ENCODE results near the gene SKI.

SKI gene

DNA sequence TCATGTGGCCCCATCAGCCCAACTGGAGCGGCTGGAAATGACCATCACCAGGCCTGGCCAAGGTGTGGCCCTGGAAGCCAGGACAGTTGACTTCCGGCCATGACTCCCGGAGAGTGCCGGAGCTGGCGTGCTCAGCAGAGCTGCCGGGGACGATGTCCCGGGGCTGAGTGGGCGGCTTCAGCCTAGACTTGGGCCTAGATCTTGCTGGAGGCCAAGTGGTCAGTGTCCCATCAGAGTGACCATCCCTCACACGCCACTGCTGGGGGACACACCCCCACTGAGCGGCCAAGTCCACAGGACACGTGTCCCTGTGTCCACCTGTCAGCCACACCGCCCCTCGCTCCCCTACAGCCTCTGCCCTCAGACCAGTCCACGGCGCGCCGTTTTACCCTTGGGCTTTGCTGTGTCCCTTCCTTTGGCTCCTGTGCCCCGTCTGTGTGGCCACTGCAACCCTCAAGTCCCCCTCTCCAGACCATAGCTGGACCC lies 37.6 kb upstream of the SKI start:
- Histone ChIP-seq H3K36me3 (replicated peaks in 1 of 2; ENCODE audit: control insufficient read depth in 2 of 2, insufficient read depth in 2 of 2, low read length in 2 of 2) (peaks cover 9 to 29% of the 10 kb centered on the region in 2 donors), H3K4me2 (ENCODE audit: insufficient read depth, low read length, poor library complexity, severe bottlenecking) (no peak overlapping the region), H3K9ac (ENCODE audit: low read depth, low read length, poor library complexity) (peak overlapping the region; percentile 72), H3K79me1 (ENCODE audit: low read depth, low read length) (peaks cover 11% of the 10 kb centered on the region), H3K14ac (ENCODE audit: low read length) (peak overlapping the region; percentile 75), H4K8ac (ENCODE audit: low read depth, low read length) (no peak overlapping the region), H2AFZ (ENCODE audit: low read length) (no peak overlapping the region), H3K4me1 (ENCODE audit: control insufficient read depth in 2 of 2, insufficient read depth in 1 of 2, low read depth in 1 of 2, low read length in 2 of 2) (peaks cover 18 to 20% of the 10 kb centered on the region in 2 donors), H4K91ac (ENCODE audit: low read depth, low read length, poor library complexity) (peak overlapping the region; percentile 24), H3K23ac (ENCODE audit: low read depth, low read length, poor library complexity) (peak overlapping the region; percentile 91), H2BK5ac (ENCODE audit: low read length) (peak overlapping the region; percentile 83), H3K27me3 (ENCODE audit: control insufficient read depth in 3 of 3, insufficient read depth in 3 of 3, low read depth in 1 of 3, low read length in 3 of 3) (no peaks in the 10 kb centered on the region), H2BK15ac (ENCODE audit: low read length) (peak overlapping the region; percentile 59), H2AK5ac (ENCODE audit: low read depth, low read length) (peak overlapping the region; percentile 95), H3K4ac (ENCODE audit: low read length) (no peak overlapping the region), H3K9me3 (replicated peaks in 1 of 2; ENCODE audit: control insufficient read depth in 2 of 2, insufficient read depth in 1 of 2, low read depth in 1 of 2, low read length in 2 of 2) (no peaks in the 10 kb centered on the region), H2BK120ac (ENCODE audit: low read depth, low read length) (no peak overlapping the region), H2BK12ac (ENCODE audit: low read length) (no peak overlapping the region), H3K27ac (replicated peaks; ENCODE audit: low read length) (peak overlapping the region; percentile 92), H3K4me3 (ENCODE audit: low read length in 2 of 2) (no peak overlapping the region), H3K18ac (ENCODE audit: low read length) (peak overlapping the region; percentile 27)
- DNase-seq (ENCODE audit: low spot score): no peak
- WGBS, 2 donors (ENCODE audit: extremely low coverage in 2 of 2, insufficient read length in 2 of 2, insufficient replicate concordance in 1 of 2): no CpG with 5 or more reads among the region's 19 CpGs

DNA sequence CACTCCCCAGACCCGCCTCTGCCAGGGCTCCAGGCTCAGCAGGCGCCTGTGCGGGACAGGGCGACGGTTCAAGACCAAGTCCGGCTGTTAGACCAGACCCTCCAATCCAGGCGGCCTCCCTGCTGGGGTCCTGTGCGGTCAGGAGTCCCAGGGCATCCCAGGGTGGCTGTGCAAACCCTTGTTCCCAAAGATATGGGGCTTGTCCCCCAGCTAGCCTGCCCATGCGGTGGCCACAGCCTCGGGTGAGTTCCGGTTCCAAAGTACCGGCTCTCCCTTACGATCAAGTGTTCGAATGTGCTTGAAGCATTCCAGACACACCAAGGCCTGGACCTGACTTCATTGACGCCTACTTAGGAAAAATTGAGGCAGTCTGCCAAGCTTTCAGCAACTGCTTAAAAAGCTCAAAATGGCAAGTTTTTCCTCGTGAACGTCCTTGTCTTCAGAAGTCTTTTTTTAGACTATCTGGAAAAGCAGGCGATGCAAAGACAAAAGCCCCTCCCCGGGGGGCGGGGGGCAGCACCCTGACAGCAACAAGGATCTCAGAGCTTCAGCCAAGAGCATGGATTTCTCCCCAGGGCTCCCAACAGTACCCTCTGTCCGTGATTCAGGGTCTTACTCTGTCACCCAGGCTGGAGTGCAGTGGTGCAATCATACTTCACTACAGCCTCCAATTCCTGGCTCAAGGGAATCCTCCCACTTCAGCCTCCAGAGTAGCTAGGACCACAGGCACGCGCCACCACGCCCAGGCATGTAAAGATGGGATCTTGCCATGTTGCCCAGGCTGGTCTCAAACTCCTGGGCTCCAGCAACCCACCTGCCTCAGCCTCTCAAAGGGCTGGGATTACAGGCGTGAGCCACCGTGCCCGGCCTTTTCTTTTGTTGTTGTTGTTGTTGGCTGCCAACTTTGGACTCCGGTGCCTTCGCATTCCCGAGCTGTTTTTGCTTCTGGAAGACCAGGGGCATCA lies 35.8 kb upstream of the SKI start:
- H3K4me2 ChIP-seq (ENCODE audit: insufficient read depth, low read length, poor library complexity, severe bottlenecking): no peak overlapping the region
- no peak overlapping the region for H3K14ac ChIP-seq (ENCODE audit: low read length)
- no peak for DNase-seq (ENCODE audit: low spot score)
- no CpG with 5 or more reads among the region's 30 CpGs for WGBS, 2 donors (ENCODE audit: extremely low coverage in 2 of 2, insufficient read length in 2 of 2, insufficient replicate concordance in 1 of 2)
- no peak overlapping the region for H4K91ac ChIP-seq (ENCODE audit: low read depth, low read length, poor library complexity)
- H3K4me3 ChIP-seq (ENCODE audit: low read length in 2 of 2): no peak overlapping the region
- H2BK15ac ChIP-seq (ENCODE audit: low read length): no peak overlapping the region
- H3K36me3 ChIP-seq (replicated peaks in 1 of 2; ENCODE audit: control insufficient read depth in 2 of 2, insufficient read depth in 2 of 2, low read length in 2 of 2): peaks cover 6 to 25% of the 10 kb centered on the region in 2 donors
- H3K4me1 ChIP-seq (ENCODE audit: control insufficient read depth in 2 of 2, insufficient read depth in 1 of 2, low read depth in 1 of 2, low read length in 2 of 2): peaks cover 20 to 23% of the 10 kb centered on the region in 2 donors
- H3K9me3 ChIP-seq (replicated peaks in 1 of 2; ENCODE audit: control insufficient read depth in 2 of 2, insufficient read depth in 1 of 2, low read depth in 1 of 2, low read length in 2 of 2): no peaks in the 10 kb centered on the region
- H2BK120ac ChIP-seq (ENCODE audit: low read depth, low read length): no peak overlapping the region
- H2AFZ ChIP-seq (ENCODE audit: low read length): no peak overlapping the region
- peak overlapping the region; percentile 14 for H3K23ac ChIP-seq (ENCODE audit: low read depth, low read length, poor library complexity)
- no peaks in the 10 kb centered on the region for H3K27me3 ChIP-seq (ENCODE audit: control insufficient read depth in 3 of 3, insufficient read depth in 3 of 3, low read depth in 1 of 3, low read length in 3 of 3)
- H3K9ac ChIP-seq (ENCODE audit: low read depth, low read length, poor library complexity): no peak overlapping the region
- H3K27ac ChIP-seq (replicated peaks; ENCODE audit: low read length): no peak overlapping the region
- peaks cover 11% of the 10 kb centered on the region for H3K79me1 ChIP-seq (ENCODE audit: low read depth, low read length)
- H2AK5ac ChIP-seq (ENCODE audit: low read depth, low read length): no peak overlapping the region
- no peak overlapping the region for H2BK12ac ChIP-seq (ENCODE audit: low read length)
- H3K4ac ChIP-seq (ENCODE audit: low read length): no peak overlapping the region
- H3K18ac ChIP-seq (ENCODE audit: low read length): no peak overlapping the region
- no peak overlapping the region for H2BK5ac ChIP-seq (ENCODE audit: low read length)
- no peak overlapping the region for H4K8ac ChIP-seq (ENCODE audit: low read depth, low read length)

GRCh38 chr1:2193514-2194281 lies 34.4 kb upstream of the SKI start:
- Histone ChIP-seq H2BK15ac (ENCODE audit: low read length) (peak overlapping the region; percentile 78), H3K4ac (ENCODE audit: low read length) (no peak overlapping the region), H4K8ac (ENCODE audit: low read depth, low read length) (peak overlapping the region; percentile 66), H3K14ac (ENCODE audit: low read length) (peak overlapping the region; percentile 90), H2BK120ac (ENCODE audit: low read depth, low read length) (peak overlapping the region; percentile 76), H3K27ac (replicated peaks; ENCODE audit: low read length) (no peak overlapping the region), H3K36me3 (replicated peaks in 1 of 2; ENCODE audit: control insufficient read depth in 2 of 2, insufficient read depth in 2 of 2, low read length in 2 of 2) (peaks cover 4 to 20% of the 10 kb centered on the region in 2 donors), H2BK12ac (ENCODE audit: low read length) (no peak overlapping the region), H3K9ac (ENCODE audit: low read depth, low read length, poor library complexity) (peak overlapping the region; percentile 86), H4K91ac (ENCODE audit: low read depth, low read length, poor library complexity) (no peak overlapping the region), H3K9me3 (replicated peaks in 1 of 2; ENCODE audit: control insufficient read depth in 2 of 2, insufficient read depth in 1 of 2, low read depth in 1 of 2, low read length in 2 of 2) (no peaks in the 10 kb centered on the region), H2AK5ac (ENCODE audit: low read depth, low read length) (peak overlapping the region; percentile 95), H3K79me1 (ENCODE audit: low read depth, low read length) (peaks cover 10% of the 10 kb centered on the region), H3K4me1 (ENCODE audit: control insufficient read depth in 2 of 2, insufficient read depth in 1 of 2, low read depth in 1 of 2, low read length in 2 of 2) (peaks cover 20 to 31% of the 10 kb centered on the region in 2 donors), H2BK5ac (ENCODE audit: low read length) (peak overlapping the region; percentile 96), H3K4me3 (ENCODE audit: low read length in 2 of 2) (peak overlapping the region; percentile 53 to 57), H3K27me3 (ENCODE audit: control insufficient read depth in 3 of 3, insufficient read depth in 3 of 3, low read depth in 1 of 3, low read length in 3 of 3) (peaks cover 0 to 3% (median 0%) of the 10 kb centered on the region in 3 experiments), H3K4me2 (ENCODE audit: insufficient read depth, low read length, poor library complexity, severe bottlenecking) (peak overlapping the region; percentile 81), H2AFZ (ENCODE audit: low read length) (no peak overlapping the region), H3K18ac (ENCODE audit: low read length) (peak overlapping the region; percentile 65), H3K23ac (ENCODE audit: low read depth, low read length, poor library complexity) (peak overlapping the region; percentile 97)
- WGBS, 2 donors (ENCODE audit: extremely low coverage in 2 of 2, insufficient read length in 2 of 2, insufficient replicate concordance in 1 of 2): no CpG with 5 or more reads among the region's 44 CpGs
- no peak for DNase-seq (ENCODE audit: low spot score)

Measured in neuronal stem cell (in vitro differentiated cells).